GM10266 (cell line): ENCODE data around the gene SETD9.

ENCODE experiments used
- DNase-seq: peaks from one replicate; pipeline ENCODE4 v3.0.0; 2012; ENCODE audit errors: extremely low spot score
- CTCF ChIP-seq: IDR thresholded peaks from 2 replicates; pipeline ENCODE4 v1.5.1; 2012; ENCODE audit warnings: mild to moderate bottlenecking, low read depth; ENCODE audit not compliant: control insufficient read depth, insufficient read depth; ENCODE audit errors: missing control alignments

Gene SETD9

DNA sequence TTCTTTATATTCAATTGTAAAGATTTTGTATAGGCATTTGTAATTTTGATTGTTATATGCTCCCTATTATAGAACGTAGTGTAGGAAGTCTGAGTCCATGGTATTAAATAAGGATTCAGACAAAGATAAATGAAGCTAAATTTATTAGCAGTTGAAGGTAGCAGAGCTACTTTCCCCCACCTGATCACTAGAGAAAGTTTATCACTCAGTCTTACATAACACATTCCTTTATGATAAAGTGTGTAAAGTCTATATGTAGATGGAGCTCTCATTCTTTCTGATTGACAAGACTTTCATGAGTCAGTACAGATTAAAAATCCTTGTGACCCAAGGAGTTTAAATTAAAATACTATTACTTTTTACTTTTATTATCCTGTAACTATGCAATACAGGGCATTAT, 44.9 kb downstream of the SETD9 start:
- no peak for DNase-seq
- no peak for TF ChIP-seq CTCF

GRCh38 chr5:56958595-56958994, 49.2 kb downstream of the SETD9 start:
- DNase-seq = no peak
- no peak for TF ChIP-seq CTCF

DNA sequence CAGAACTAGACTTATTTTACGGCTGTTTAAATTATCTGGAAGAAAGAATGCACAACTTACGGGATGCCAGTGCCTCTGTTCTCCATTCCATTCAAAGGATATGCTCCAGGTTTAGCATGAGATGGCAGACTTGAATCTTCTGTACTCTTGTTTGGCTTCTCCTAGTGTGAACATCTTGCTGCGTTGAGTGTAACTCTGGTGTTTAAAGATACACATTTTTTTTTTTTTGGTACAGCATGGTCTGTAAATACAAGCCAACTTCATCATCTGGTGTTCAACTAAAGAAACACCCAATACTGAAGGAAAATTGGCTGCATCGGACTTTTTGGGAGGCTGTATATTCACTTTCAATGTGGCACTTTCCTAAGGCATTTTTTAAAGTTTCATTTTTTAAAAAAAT, 49.9 kb downstream of the SETD9 start:
- TF ChIP-seq CTCF = no peak
- no peak for DNase-seq

- TF ChIP-seq CTCF = no peak
- no peak for DNase-seq
Observed at GRCh38 chr5:56961746-56962145, 52.4 kb downstream of the SETD9 start.

DNA sequence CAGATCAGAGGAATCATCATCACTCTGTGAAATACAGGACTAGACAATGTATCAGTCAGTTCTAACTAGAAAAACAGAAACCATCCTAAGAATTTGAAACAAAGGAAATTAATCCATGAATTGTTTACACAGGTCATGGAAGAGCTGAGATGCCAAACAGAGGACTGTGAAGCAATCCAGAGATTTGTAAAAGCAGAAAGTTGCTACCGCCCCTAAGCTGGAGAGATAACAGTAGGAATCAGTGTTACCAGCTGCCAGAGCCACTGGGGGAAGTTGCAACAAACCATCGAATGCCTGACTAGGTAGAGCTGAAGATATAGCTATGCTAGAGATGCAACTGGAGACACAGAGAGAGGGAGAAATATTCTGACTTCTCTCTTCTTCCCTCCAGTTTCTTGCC, 52.9 kb downstream of the SETD9 start:
- no peak for DNase-seq

GRCh38 chr5:56963246-56963645, 53.9 kb downstream of the SETD9 start:
- no peak for TF ChIP-seq CTCF
- no peak for DNase-seq

More for the DNA sequence above, 52.9 kb downstream of the SETD9 start:
- no peak for TF ChIP-seq CTCF

DNA sequence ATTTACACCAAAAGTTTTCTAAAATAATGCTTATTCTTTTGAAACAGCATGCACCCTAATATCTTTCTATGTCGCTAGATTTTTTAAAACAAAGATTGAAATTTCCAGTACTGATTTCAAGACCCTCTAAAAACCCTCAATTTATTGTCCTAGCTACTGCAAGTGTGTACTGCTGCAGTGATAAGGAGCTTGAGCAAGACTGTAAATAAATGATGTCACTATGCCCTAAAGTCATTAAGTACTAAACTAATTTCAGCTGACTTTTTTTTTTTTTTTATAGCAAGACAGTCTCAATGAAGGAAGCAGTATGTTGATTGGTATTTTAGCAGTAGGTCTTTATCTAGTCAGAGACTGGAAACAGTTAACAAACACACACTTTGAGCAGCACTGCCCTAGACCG, 54.8 kb downstream of the SETD9 start:
- TF ChIP-seq CTCF = no peak
- DNase-seq = no peak
